ENCODE data around the gene ALKBH4.

GRCh38 chr7:102436118-102436517, 28.5 kb downstream of the ALKBH4 start:
- TF ChIP-seq CTCF (IDR thresholded peaks at IDR 0.05) (no peak), POLR2A (IDR thresholded peaks at IDR 0.05) (no peak)

Data from heart left ventricle (tissue), 13 donors.